KOPT-K1 (cell line): ENCODE measurements around the gene GFI1B.
A peak's percentile ranks its signal among the peaks of the same experiment; 100 is the strongest.

ENCODE experiments used
- H3K27ac ChIP-seq: fragments of 200-600 bp; sonication (generic); 2 replicates; pipeline ENCODE4 v1.5.1; 2016; ENCODE audit warnings: antibody characterized with exemption, mild to moderate bottlenecking, low read depth, low read length; ENCODE audit not compliant: poor library complexity, severe bottlenecking
- H3K36me3 ChIP-seq: fragments of 200-600 bp; sonication (generic); 2 replicates; pipeline ENCODE4 v1.5.1; 2017; ENCODE audit warnings: antibody characterized with exemption, mild to moderate bottlenecking, low read length, moderate library complexity; ENCODE audit not compliant: insufficient read depth
- H3K9me3 ChIP-seq: fragments of 200-600 bp; sonication (generic); 2 replicates; pipeline ENCODE4 v1.5.1; 2017; ENCODE audit warnings: antibody characterized with exemption, low read length, mild to moderate bottlenecking; ENCODE audit not compliant: insufficient read depth, poor library complexity, severe bottlenecking

The GFI1B gene

DNA sequence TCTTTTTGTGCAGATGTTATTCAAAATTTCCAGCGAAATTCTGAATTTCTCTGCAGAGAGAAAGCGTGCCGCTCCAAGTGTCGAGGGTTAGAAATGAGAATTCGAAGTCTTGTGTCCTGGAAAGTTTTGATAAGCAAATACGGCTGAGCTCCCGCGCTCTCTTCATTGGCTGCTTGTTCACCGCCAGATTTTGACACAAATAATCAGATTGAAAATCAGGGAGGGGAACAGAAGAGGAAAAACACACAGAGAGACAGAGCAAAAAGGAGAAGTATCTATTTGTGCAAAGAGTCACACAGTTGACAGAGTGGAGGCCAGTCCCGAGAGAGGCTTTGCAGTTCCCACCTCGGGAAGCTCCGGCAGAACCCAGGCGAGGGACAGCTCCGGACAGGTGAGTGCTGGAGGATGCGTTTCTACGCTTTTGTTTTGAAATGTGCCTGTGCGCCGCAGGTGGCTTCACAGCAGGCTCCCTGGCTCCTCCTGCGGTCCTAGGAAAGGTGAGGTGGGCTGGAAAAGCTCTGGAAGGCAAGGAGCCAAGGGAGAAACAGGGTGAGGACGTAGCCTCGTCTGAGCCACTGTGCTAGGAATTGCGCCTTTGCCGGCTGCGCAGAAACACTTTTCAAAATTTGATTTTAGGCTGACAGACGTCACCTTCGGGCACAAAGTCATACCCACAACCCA, at the start of gene GFI1B:
GFI1B (plus strand) TSS at position 244 of the 681 bp plus-strand sequence. CDS start 7,985 bp downstream, outside the sequence.
- H3K9me3 ChIP-seq = no peaks in the 10 kb centered on the region
- H3K36me3 ChIP-seq = no peaks in the 10 kb centered on the region
- no peak within 1 kb of the TSS for H3K27ac ChIP-seq

DNA sequence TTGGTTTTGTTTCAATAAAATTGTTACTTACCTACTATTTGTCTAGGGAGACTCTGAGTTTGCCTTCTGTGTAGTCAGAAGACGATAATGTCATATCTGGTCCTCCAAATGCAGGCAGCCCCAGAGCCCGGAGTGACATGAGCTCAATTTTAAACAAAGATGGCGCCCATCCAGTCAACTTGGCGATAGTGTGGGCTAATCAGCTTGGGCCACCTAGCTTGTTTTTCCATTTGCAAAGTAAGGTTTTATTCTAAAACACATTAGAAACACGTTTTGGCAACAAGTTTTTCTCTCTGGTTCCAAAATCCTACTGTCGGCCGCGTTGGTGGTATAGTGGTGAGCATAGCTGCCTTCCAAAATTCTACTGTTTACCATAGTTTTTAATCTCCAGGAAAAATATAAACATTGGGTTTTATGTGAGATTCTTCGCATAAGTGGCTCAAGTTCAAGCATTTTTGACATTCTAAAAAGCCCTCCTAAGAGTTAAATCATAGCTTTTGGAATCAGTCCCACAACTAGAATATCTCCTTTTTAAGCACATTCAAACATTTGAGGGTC, 47.2 kb upstream of the GFI1B start:
- Histone ChIP-seq H3K36me3 (peaks cover 25% of the 10 kb centered on the region), H3K27ac (no peak overlapping the region), H3K9me3 (no peaks in the 10 kb centered on the region)

- no peak overlapping the region for H3K27ac ChIP-seq
- no peaks in the 10 kb centered on the region for H3K9me3 ChIP-seq
- peaks cover 5% of the 10 kb centered on the region; the same call in 1 of the 2 replicates for H3K36me3 ChIP-seq
Measured at GRCh38 chr9:132935026-132935425, 43.5 kb upstream of the GFI1B start.

GRCh38 chr9:132937463-132937901, 41.0 kb upstream of the GFI1B start:
- no peak overlapping the region for H3K27ac ChIP-seq
- H3K9me3 ChIP-seq = no peaks in the 10 kb centered on the region
- H3K36me3 ChIP-seq = peaks cover 3% of the 10 kb centered on the region; the same call in 1 of the 2 replicates

- H3K36me3 ChIP-seq = no peaks in the 10 kb centered on the region
- H3K9me3 ChIP-seq = no peaks in the 10 kb centered on the region
- no peak overlapping the region for H3K27ac ChIP-seq
Measured at GRCh38 chr9:132939169-132939568, 39.3 kb upstream of the GFI1B start.

- Histone ChIP-seq H3K9me3 (no peaks in the 10 kb centered on the region), H3K27ac (no peak overlapping the region), H3K36me3 (no peaks in the 10 kb centered on the region)
Measured at GRCh38 chr9:132942541-132943182, 35.8 kb upstream of the GFI1B start.

GRCh38 chr9:132943651-132944293, 34.7 kb upstream of the GFI1B start:
- Histone ChIP-seq H3K36me3 (no peaks in the 10 kb centered on the region), H3K9me3 (no peaks in the 10 kb centered on the region), H3K27ac (peak overlapping the region; percentile 91)

GRCh38 chr9:132944294-132945185, 34.0 kb upstream of the GFI1B start, which contains the start of gene TSC1:
Gene TSC1 (minus strand): TSS chr9:132944616. CDS start chr9:132928872, 15,744 bp downstream.
- Histone ChIP-seq H3K36me3 (no peaks in the 10 kb centered on the region), H3K27ac (peak within 1 kb of the TSS; percentile 91)

DNA sequence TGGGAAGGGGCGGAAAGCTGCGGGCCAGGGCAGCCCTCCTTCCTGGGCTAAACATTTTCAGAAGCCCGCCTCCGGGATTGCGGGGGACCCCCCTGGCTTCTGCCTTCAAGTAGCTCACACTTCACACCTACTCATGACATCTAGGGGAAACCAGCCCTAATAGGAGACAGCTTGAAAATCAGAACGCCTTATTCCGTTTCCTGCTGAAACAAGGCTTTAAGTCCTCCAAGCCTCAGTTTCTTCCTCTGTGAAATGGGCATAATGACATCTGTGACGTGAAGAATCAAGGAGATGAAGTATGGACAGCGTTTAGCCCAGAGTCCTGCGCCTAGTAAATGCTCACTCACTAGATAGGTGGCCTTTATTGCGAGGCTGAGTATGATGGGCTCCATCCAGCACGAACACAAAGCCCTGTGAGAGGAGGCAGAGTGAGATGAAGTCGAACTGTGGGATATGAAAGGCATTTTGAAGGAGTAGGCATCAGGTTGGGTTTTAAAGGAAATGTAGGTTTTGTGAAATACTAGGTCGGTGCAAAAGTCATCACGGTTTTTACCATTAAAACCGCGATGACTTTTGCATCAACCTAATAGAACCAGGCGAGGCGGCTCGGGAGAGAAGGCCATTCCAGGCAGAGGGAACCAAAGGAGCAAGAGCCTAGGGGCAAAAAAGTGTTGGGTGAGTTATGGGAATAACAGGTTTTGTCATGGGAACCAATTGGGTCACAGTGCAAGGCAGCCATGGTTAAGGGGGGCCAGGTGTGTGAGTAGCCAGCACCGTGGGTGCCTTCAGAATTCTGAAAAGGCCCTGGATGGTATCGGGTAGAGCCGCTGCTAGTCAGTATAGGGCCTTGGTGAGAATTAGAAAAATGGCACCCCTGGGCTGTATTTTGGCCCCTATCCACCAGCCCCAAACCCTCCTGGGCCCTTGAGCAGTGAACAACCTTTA, 33.0 kb upstream of the GFI1B start:
- no peaks in the 10 kb centered on the region for H3K9me3 ChIP-seq
- H3K36me3 ChIP-seq = no peaks in the 10 kb centered on the region
- H3K27ac ChIP-seq = peak overlapping the region; percentile 91

More at GRCh38 chr9:132944294-132945185, 34.0 kb upstream of the GFI1B start, which contains the start of gene TSC1:
- H3K9me3 ChIP-seq = no peaks in the 10 kb centered on the region

GRCh38 chr9:132946211-132946610, 32.3 kb upstream of the GFI1B start:
- Histone ChIP-seq H3K9me3 (no peaks in the 10 kb centered on the region), H3K27ac (no peak overlapping the region), H3K36me3 (no peaks in the 10 kb centered on the region)

GRCh38 chr9:132946631-132947295, 31.7 kb upstream of the GFI1B start:
- Histone ChIP-seq H3K9me3 (no peaks in the 10 kb centered on the region), H3K36me3 (no peaks in the 10 kb centered on the region), H3K27ac (no peak overlapping the region)

- Histone ChIP-seq H3K9me3 (no peaks in the 10 kb centered on the region), H3K36me3 (no peaks in the 10 kb centered on the region), H3K27ac (no peak overlapping the region)
Measured at GRCh38 chr9:132947756-132948155, 30.7 kb upstream of the GFI1B start.

GRCh38 chr9:132948482-132949050, 29.9 kb upstream of the GFI1B start:
- Histone ChIP-seq H3K9me3 (no peaks in the 10 kb centered on the region), H3K27ac (no peak overlapping the region), H3K36me3 (no peaks in the 10 kb centered on the region)
